COLO668 (cell line): ENCODE data around the gene NPAS4.
A peak's percentile ranks its signal among the peaks of the same experiment; 100 is the strongest.
"Not testable (repeated sequence)": the region's sequence is repeated elsewhere in the genome, so short reads cannot be mapped to it uniquely, and the experiment has no call there.

Source experiments
- DNase-seq: peaks from one replicate; lab custom pipeline; 2025; ENCODE audit not compliant: unreplicated experiment; lab: John Stamatoyannopoulos, UW

Gene NPAS4

GRCh38 chr11:66454247-66454646, 33.4 kb downstream of the NPAS4 start:
- DNase-seq, result no peak

GRCh38 chr11:66454828-66455227, 34.0 kb downstream of the NPAS4 start:
- DNase-seq, result no peak

GRCh38 chr11:66457826-66458225, 37.0 kb downstream of the NPAS4 start:
- DNase-seq, result no peak

- DNase-seq, result no peak
Observed at GRCh38 chr11:66459138-66459778, 38.4 kb downstream of the NPAS4 start.

- DNase-seq, result no peak
Observed at GRCh38 chr11:66462010-66462409, 41.2 kb downstream of the NPAS4 start.

- DNase-seq, result no peak
Observed at GRCh38 chr11:66462911-66463310, 42.1 kb downstream of the NPAS4 start.

GRCh38 chr11:66464116-66464515, 43.3 kb downstream of the NPAS4 start:
- not testable (repeated sequence) for DNase-seq

- no peak for DNase-seq
Observed at GRCh38 chr11:66464916-66465315, 44.1 kb downstream of the NPAS4 start.

- no peak for DNase-seq
Observed at GRCh38 chr11:66465373-66466224, 44.8 kb downstream of the NPAS4 start.

- peak; percentile 87 for DNase-seq
Observed at GRCh38 chr11:66466225-66467033, 45.6 kb downstream of the NPAS4 start, which contains the start of gene PELI3. Gene PELI3 (plus strand): TSS chr11:66466905. CDS start chr11:66468129, 1,224 bp downstream.

- DNase-seq, result peak; percentile 52
Observed at GRCh38 chr11:66467034-66467659, 46.3 kb downstream of the NPAS4 start.

GRCh38 chr11:66467756-66468155, 46.9 kb downstream of the NPAS4 start:
- DNase-seq, result peak; percentile 76

- no peak for DNase-seq
Observed at GRCh38 chr11:66468691-66469090, 47.9 kb downstream of the NPAS4 start.

GRCh38 chr11:66469441-66469840, 48.6 kb downstream of the NPAS4 start:
- no peak for DNase-seq

GRCh38 chr11:66470015-66470414, 49.2 kb downstream of the NPAS4 start:
- no peak for DNase-seq

- no peak for DNase-seq
Observed at GRCh38 chr11:66471142-66471541, 50.3 kb downstream of the NPAS4 start.

GRCh38 chr11:66472054-66472453, 51.2 kb downstream of the NPAS4 start:
- no peak for DNase-seq

- no peak for DNase-seq
Observed at GRCh38 chr11:66473167-66473566, 52.3 kb downstream of the NPAS4 start.

- no peak for DNase-seq
Observed at GRCh38 chr11:66473608-66474515, 53.0 kb downstream of the NPAS4 start.
